Keratinocyte (primary cell): ENCODE measurements around the gene ARL11. TPM values are rescaled to one million over a fixed set of nuclear protein-coding genes. Genes with fewer than 3 reads are reported as not detected.

Experiments
- DNase-seq: peaks from one replicate; pipeline ENCODE4 v3.0.0-alpha.2; 2011; ENCODE audit warnings: low read depth, missing footprints, low spot score
- FAIRE-seq: peaks from 2 replicates; lab custom pipeline; 2011; peaks lifted over from hg19 to GRCh38; lab: Jason Lieb, UNC
- H2AFZ ChIP-seq: 2 replicates; pipeline ENCODE4 v1.6.0; 2012; ENCODE audit warnings: low read length, control low read depth, inconsistent platforms; ENCODE audit not compliant: control insufficient read depth
- H3K27ac ChIP-seq: 2 replicates; pipeline ENCODE4 v1.5.1; 2011; ENCODE audit warnings: low read length; ENCODE audit not compliant: control insufficient read depth, insufficient read depth
- H3K27me3 ChIP-seq: 3 replicates; pipeline ENCODE4 v1.6.0; 2011; ENCODE audit warnings: low read length; ENCODE audit not compliant: control insufficient read depth, insufficient read depth; ENCODE audit errors: extremely low read depth
- H3K36me3 ChIP-seq, 2 experiments: 2 replicates in 1 of 2; 3 replicates in 1 of 2; pipeline ENCODE4 v1.5.1; 2011; ENCODE audit warnings: low read length in 2 of 2, mild to moderate bottlenecking in 1 of 2; ENCODE audit not compliant: control insufficient read depth in 2 of 2, insufficient read depth in 2 of 2; ENCODE audit errors: extremely low read depth in 1 of 2
- H3K4me1 ChIP-seq: 3 replicates; pipeline ENCODE4 v1.5.1; 2011; ENCODE audit warnings: low read length; ENCODE audit not compliant: control insufficient read depth, insufficient read depth; ENCODE audit errors: extremely low read depth
- H3K4me2 ChIP-seq: 3 replicates; pipeline ENCODE4 v1.6.0; 2011; ENCODE audit warnings: low read depth, low read length; ENCODE audit not compliant: control insufficient read depth, insufficient read depth; ENCODE audit errors: extremely low read depth
- H3K4me3 ChIP-seq, 3 experiments: fragments of 200-600 bp in 1 of 3; sonication (generic) in 1 of 3; 2 replicates in 2 of 3; 3 replicates in 1 of 3; pipeline ENCODE4 v1.5.1; 2011 to 2016; ENCODE audit warnings: low read length in 3 of 3, mild to moderate bottlenecking in 3 of 3, control low read depth in 2 of 3, inconsistent platforms in 1 of 3, low read depth in 1 of 3, mixed read lengths in 1 of 3, mixed run types in 1 of 3, moderate library complexity in 1 of 3; ENCODE audit not compliant: control insufficient read depth in 2 of 3, insufficient read depth in 2 of 3; ENCODE audit errors: extremely low read depth in 1 of 3
- H3K79me2 ChIP-seq: 2 replicates; pipeline ENCODE4 v1.6.0; 2012; ENCODE audit warnings: low read length; ENCODE audit not compliant: control insufficient read depth, insufficient read depth
- H3K9ac ChIP-seq: 3 replicates; pipeline ENCODE4 v1.6.0; 2011; ENCODE audit warnings: low read length; ENCODE audit not compliant: control insufficient read depth, insufficient read depth; ENCODE audit errors: extremely low read depth
- H3K9me1 ChIP-seq: 3 replicates; pipeline ENCODE4 v1.6.0; 2011; ENCODE audit warnings: low read length; ENCODE audit not compliant: control insufficient read depth, insufficient read depth; ENCODE audit errors: extremely low read depth
- H3K9me3 ChIP-seq: 2 replicates; pipeline ENCODE4 v1.5.1; 2012; ENCODE audit warnings: low read depth, low read length; ENCODE audit not compliant: control insufficient read depth
- H4K20me1 ChIP-seq: 3 replicates; pipeline ENCODE4 v1.6.0; 2011; ENCODE audit warnings: low read length; ENCODE audit not compliant: control insufficient read depth, insufficient read depth; ENCODE audit errors: extremely low read depth
- CTCF ChIP-seq, 3 experiments: IDR thresholded peaks in 1 of 3; conservative IDR thresholded peaks in 1 of 3; optimal IDR thresholded peaks in 1 of 3; 2 replicates in 2 of 3; 3 replicates in 1 of 3; pipeline versions ENCODE3 to v1.5.1; 2011; ENCODE audit warnings: low read length in 3 of 3, mild to moderate bottlenecking in 3 of 3, moderate library complexity in 2 of 3, control low read depth in 1 of 3, inconsistent platforms in 1 of 3; ENCODE audit not compliant: insufficient read depth in 2 of 3; ENCODE audit errors: extremely low read depth in 1 of 3
- EZH2 ChIP-seq: IDR thresholded peaks from one replicate; pipeline ENCODE4 v1.6.1; 2012; ENCODE audit warnings: inconsistent platforms, mild to moderate bottlenecking, low read length, moderate library complexity
- dilution Hi-C: fragments of 300-500 bp; cut with MboI; formaldehyde crosslinking; loops from one replicate; pipeline ENCODE4 v1.7.0; 2020; ENCODE audit warnings: low sequenced_read_pairs; ENCODE audit not compliant: extremely low pct_ligation_motif_present
- polyA plus RNA-seq, 5 experiments: library from polyadenylated mRNA; depleted of rRNA in 3 of 5; stranded (reverse) in 3 of 5; stranded (forward) in 1 of 5; unstranded in 1 of 5; fragments of >200 nt; gene quantifications; 1 replicate in 1 of 5; 2 replicates in 3 of 5; 3 replicates in 1 of 5; pipeline versions ENCODE4 v1.2.1 to v1.2.3, GENCODE V29; 2011 to 2012; ENCODE audit warnings: missing spikeins in 2 of 5, low read depth in 1 of 5, low replicate concordance in 1 of 5

ARL11 gene
- polyA plus RNA-seq, 1 donor (not counting 4 experiments of a cell fraction or from before 2014, with no cell fraction given): 0.55 TPM

GRCh38 chr13:49655906-49656305 lies 27.6 kb downstream of the ARL11 start:
- DNase-seq (no peak), FAIRE-seq (no peak)
- H3K27me3 ChIP-seq: no peaks in the 10 kb centered on the region
- peaks cover 5 to 6% of the 10 kb centered on the region in 2 experiments for H3K36me3 ChIP-seq
- H3K4me3 ChIP-seq: no peak overlapping the region
- H3K9me1 ChIP-seq: no peaks in the 10 kb centered on the region
- no peak overlapping the region for H3K4me2 ChIP-seq
- H3K9me3 ChIP-seq: no peaks in the 10 kb centered on the region
- dilution Hi-C loops: no loop called here
- H3K4me1 ChIP-seq: no peaks in the 10 kb centered on the region
- no peak overlapping the region for H2AFZ ChIP-seq
- no peaks in the 10 kb centered on the region for H3K79me2 ChIP-seq
- H3K27ac ChIP-seq: no peak overlapping the region
- no peak for TF ChIP-seq CTCF (optimal IDR thresholded peaks at IDR 0.05 in 1 of 3, IDR thresholded peaks at IDR 0.05 in 1 of 3, conservative IDR thresholded peaks at IDR 0.05 in 1 of 3; ENCODE audit: extremely low read depth in 1 of 3, insufficient read depth in 2 of 3, low read length in 3 of 3)
- TF ChIP-seq EZH2: no peak
- H3K9ac ChIP-seq: no peak overlapping the region
- H4K20me1 ChIP-seq: no peaks in the 10 kb centered on the region

- Histone ChIP-seq H2AFZ (no peak overlapping the region), H3K9ac (no peak overlapping the region), H3K36me3 (peaks cover 6 to 7% of the 10 kb centered on the region in 2 experiments), H3K27ac (no peak overlapping the region), H3K9me3 (no peaks in the 10 kb centered on the region), H3K4me2 (no peak overlapping the region), H3K4me1 (no peaks in the 10 kb centered on the region), H3K79me2 (no peaks in the 10 kb centered on the region), H4K20me1 (no peaks in the 10 kb centered on the region), H3K27me3 (no peaks in the 10 kb centered on the region), H3K4me3 (no peak overlapping the region), H3K9me1 (no peaks in the 10 kb centered on the region)
- TF ChIP-seq CTCF (optimal IDR thresholded peaks at IDR 0.05 in 1 of 3, IDR thresholded peaks at IDR 0.05 in 1 of 3, conservative IDR thresholded peaks at IDR 0.05 in 1 of 3; ENCODE audit: extremely low read depth in 1 of 3, insufficient read depth in 2 of 3, low read length in 3 of 3): no peak
- no peak for TF ChIP-seq EZH2
- FAIRE-seq (no peak), DNase-seq (no peak)
- dilution Hi-C loops: no loop called here
Observed at GRCh38 chr13:49657241-49657641, 28.9 kb downstream of the ARL11 start.
